Activated naive CD4-positive, alpha-beta T cell (primary cell): ENCODE results near the gene MRAP2.
"Not testable (repeated sequence)": the region's sequence is repeated elsewhere in the genome, so short reads cannot be mapped to it uniquely, and the experiment has no call there.

Experiments
- DNase-seq, 4 experiments: peaks; one replicate each; lab custom pipeline; 2025; lab: John Stamatoyannopoulos, UW

MRAP2 gene

GRCh38 chr6:84077645-84078044 lies 44.1 kb downstream of the MRAP2 start:
- no peak for DNase-seq

GRCh38 chr6:84078335-84078734 lies 44.8 kb downstream of the MRAP2 start:
- DNase-seq: no peak

- no peak for DNase-seq
These were observed 47.6 kb downstream of the MRAP2 start for GRCh38 chr6:84081222-84081621.

- DNase-seq: no peak
These were observed 49.2 kb downstream of the MRAP2 start for GRCh38 chr6:84082689-84083265.

GRCh38 chr6:84084705-84085104 lies 51.1 kb downstream of the MRAP2 start:
- DNase-seq: not testable (repeated sequence)

- no peak for DNase-seq
These were observed 52.5 kb downstream of the MRAP2 start for GRCh38 chr6:84086056-84086455.

- no peak for DNase-seq
These were observed 53.2 kb downstream of the MRAP2 start for GRCh38 chr6:84086545-84087429.

- DNase-seq: no peak
These were observed 55.5 kb downstream of the MRAP2 start for GRCh38 chr6:84089081-84089480.

GRCh38 chr6:84089552-84089951 lies 56.0 kb downstream of the MRAP2 start:
- DNase-seq: no peak

GRCh38 chr6:84093441-84094435 lies 60.2 kb downstream of the MRAP2 start:
- DNase-seq: no peak

- DNase-seq: no peak
These were observed 61.6 kb downstream of the MRAP2 start for GRCh38 chr6:84095156-84095555.

- DNase-seq: no peak
These were observed 69.5 kb downstream of the MRAP2 start for GRCh38 chr6:84103029-84103428.

GRCh38 chr6:84105215-84105924 lies 71.8 kb downstream of the MRAP2 start:
- not testable (repeated sequence) for DNase-seq

GRCh38 chr6:84107495-84107894 lies 73.9 kb downstream of the MRAP2 start:
- no peak for DNase-seq

- DNase-seq: not testable (repeated sequence)
These were observed 77.8 kb downstream of the MRAP2 start for GRCh38 chr6:84111351-84111750.

GRCh38 chr6:84114933-84115594 lies 81.5 kb downstream of the MRAP2 start:
- DNase-seq: not testable (repeated sequence)

- DNase-seq: no peak
These were observed 84.6 kb downstream of the MRAP2 start for GRCh38 chr6:84118191-84118590.

GRCh38 chr6:84119277-84119676 lies 85.7 kb downstream of the MRAP2 start:
- no peak for DNase-seq

GRCh38 chr6:84123186-84123585 lies 89.6 kb downstream of the MRAP2 start:
- DNase-seq: no peak

GRCh38 chr6:84129588-84129987 lies 96.0 kb downstream of the MRAP2 start:
- not testable (repeated sequence) for DNase-seq

- DNase-seq: not testable (repeated sequence)
These were observed 99.8 kb downstream of the MRAP2 start for GRCh38 chr6:84133385-84133784.
